ENCODE data around the gene KCNA4.

The KCNA4 gene

GRCh38 chr11:29963796-29964195 is 53.0 kb downstream of the KCNA4 start:
- no peak for TF ChIP-seq CTCF (IDR thresholded peaks at IDR 0.05; ENCODE audit: extremely low read depth, insufficient read depth, missing control alignments)
- no peak for DNase-seq (ENCODE audit: low spot score)
- in situ Hi-C loops (cut with MboI; ENCODE audit: low pct_unique_long_range_greater_than_20kb, low sequenced_read_pairs, unreplicated experiment): no loop called here

- no peak for DNase-seq (ENCODE audit: low spot score)
- no peak for TF ChIP-seq CTCF (IDR thresholded peaks at IDR 0.05; ENCODE audit: extremely low read depth, insufficient read depth, missing control alignments)
- in situ Hi-C loops (cut with MboI; ENCODE audit: low pct_unique_long_range_greater_than_20kb, low sequenced_read_pairs, unreplicated experiment): no loop called here
Observed at GRCh38 chr11:29963036-29963435, 53.8 kb downstream of the KCNA4 start.

- DNase-seq (ENCODE audit: low spot score): no peak
- in situ Hi-C loops (cut with MboI; ENCODE audit: low pct_unique_long_range_greater_than_20kb, low sequenced_read_pairs, unreplicated experiment): no loop called here
- TF ChIP-seq CTCF (IDR thresholded peaks at IDR 0.05; ENCODE audit: extremely low read depth, insufficient read depth, missing control alignments): peak; percentile 20
Observed at GRCh38 chr11:29962243-29962642, 54.6 kb downstream of the KCNA4 start.

Measured in GM13977 (cell line).